Panc1 (cell line): ENCODE data around the gene HOXD3.

Experiments used
- CTCF ChIP-seq: fragments of 450-650 bp; IDR thresholded peaks from 2 replicates; pipeline ENCODE4 v1.5.1; 2017; ENCODE audit warnings: mild to moderate bottlenecking
- POLR2AphosphoS5 ChIP-seq: IDR thresholded peaks from 2 replicates; pipeline ENCODE4 v1.6.1; 2012; ENCODE audit warnings: mild to moderate bottlenecking, low read depth, low read length, moderate library complexity

GRCh38 chr2:176112375-176113302 is 44.5 kb upstream of the HOXD3 start:
- TF ChIP-seq POLR2AphosphoS5, result no peak
- no peak for TF ChIP-seq CTCF
